HG03060 (cell line): Measurements from ENCODE around the gene LRRC23.

Source experiments
- ATAC-seq: cut with Tn5 transposase; IDR thresholded peaks from one replicate; pipeline ENCODE4 v1.9.1; 2021; ENCODE audit warnings: low read depth, moderate number of reproducible peaks; ENCODE audit not compliant: unreplicated experiment

The LRRC23 gene

DNA sequence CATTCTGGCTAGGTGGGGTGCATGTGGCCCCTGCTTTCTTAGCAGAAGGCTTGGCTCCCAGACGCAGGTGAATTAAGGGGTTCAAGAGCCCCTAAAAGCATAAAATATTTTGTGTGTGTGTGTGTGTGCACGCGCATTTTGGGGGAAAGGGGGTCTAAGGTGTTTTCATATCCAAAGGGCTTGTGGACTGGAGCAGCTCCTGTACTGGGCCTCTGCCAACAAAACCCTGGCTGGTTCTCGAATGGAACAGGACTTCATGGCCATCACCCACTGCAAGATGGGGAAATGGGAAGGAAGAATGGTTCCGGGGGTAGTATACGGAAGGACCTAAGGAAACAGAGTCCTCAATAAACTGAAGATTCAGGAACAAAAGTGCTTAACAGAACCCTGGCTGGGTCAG, 19.2 kb downstream of the LRRC23 start:
- ATAC-seq: no peak

DNA sequence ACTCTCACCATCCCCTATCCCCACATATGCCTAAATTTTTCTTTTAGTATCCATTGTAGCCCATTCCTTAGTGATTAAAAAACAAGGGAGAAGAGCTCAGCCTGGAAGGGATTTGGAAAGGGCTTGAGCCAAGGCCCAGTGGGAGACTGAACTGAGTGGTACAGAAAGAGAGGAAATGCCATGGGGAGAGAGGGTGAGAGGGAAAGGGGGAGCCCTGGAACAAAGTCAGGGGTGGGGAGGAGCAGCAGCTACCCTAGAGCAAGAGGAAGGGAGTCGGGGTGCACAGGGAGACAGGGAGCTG, 20.6 kb downstream of the LRRC23 start:
- no peak for ATAC-seq

DNA sequence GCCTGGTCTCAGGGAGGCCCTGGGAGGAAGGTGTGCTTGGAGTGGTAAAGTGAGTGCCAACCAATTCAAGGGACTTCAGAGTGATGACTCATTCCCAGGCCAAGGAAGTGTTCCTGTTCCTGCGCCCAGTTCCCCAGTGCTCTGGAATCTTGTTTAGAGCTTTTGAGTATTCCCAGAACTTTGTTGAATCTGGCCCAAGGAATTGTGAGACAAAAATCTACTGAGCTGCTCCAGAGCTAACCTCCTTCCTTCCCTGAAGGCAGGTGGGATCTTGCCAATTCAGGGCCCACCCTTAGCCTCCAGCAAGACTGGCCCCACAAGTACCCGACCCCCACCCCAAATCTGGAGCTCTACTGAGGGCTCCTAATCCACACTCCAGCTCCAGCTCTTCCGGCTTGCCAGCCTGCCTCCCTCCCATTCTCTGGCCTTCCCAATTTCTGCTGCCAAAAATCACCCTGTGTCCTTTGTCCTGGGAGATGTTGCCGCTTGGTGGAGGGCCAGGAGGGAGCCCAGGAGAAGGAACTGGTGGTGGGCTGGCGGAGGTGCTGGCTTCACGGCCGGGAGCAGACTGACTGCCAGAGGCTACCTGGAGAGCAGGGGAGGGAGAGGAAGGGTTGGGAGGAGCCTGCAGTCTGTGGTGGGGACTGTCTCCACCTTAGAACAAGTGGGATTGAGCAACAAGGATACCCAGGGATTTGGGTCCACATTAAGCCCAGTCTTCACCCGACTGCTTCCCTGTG, 21.1 kb downstream of the LRRC23 start:
- no peak for ATAC-seq

DNA sequence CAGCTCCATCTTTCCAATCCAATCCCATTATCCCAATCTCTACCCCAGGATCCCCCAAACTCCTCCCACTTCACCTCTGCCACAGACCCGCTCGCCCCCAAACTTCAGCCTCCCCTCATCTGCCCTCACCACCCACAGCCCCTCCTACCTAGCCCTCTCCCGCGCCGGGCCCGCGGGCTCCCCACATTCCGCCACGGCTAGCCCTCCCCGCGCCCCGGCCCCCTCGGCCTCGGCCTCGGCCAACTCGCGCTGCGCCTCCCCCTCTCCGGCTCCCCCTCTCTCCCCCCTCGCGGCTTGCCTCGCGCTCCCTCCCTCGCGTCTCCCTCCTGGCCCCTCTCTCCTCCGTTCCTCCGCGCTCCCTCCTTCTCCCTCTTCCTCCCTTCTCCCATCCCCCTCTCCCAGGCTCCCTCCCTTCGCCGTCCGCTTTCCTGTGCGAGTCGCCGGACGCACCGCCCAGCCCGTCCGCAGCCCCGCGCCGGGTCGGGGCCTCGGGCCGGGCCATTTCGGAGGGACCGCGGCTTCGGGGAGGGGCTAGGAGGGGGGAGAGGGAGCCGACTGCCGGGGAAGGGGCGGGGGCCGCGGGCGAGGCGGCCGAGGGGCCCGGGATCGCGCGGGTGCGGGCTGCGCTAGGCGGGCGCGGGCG, 22.9 kb downstream of the LRRC23 start, which contains the start of gene ATN1:
Gene ATN1 (plus strand): TSS at position 581 of the 643 bp plus-strand sequence. CDS start 6,043 bp downstream, outside the sequence.
- ATAC-seq: no peak

DNA sequence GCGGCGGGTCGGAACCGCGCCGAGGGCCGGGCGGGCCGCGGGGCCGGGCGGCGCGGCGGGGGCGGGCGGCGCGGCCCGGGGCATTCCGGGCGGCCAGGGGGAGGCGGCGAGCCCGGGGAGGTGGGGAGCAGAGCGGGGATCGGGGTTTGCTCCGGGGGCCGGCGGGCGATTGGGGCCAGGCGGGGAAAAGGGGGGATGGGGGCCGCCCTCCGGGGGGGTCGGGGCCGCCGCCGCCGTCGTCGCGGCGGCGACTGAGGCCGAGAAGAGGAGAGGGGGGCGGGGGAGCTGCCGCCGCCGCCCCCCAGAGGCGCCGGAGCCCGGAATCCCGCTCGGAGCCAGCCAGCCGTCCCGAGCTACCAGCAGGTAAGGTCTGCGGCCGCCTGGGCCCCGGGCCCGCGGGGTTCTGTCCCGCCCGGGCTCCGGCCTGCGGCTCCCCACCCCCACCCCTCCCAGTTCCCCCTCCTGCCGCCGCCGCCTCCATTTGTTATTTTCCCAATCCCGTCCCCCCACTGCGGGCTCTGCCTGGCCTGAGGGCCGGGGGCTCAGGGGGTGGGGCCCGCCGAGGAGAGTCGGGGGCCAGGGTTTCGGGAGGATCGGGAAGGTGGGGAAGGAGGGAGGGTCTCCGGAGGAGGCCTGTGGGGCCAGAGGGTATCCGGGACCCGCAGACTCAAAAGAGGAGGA, 23.5 kb downstream of the LRRC23 start:
- ATAC-seq: no peak

DNA sequence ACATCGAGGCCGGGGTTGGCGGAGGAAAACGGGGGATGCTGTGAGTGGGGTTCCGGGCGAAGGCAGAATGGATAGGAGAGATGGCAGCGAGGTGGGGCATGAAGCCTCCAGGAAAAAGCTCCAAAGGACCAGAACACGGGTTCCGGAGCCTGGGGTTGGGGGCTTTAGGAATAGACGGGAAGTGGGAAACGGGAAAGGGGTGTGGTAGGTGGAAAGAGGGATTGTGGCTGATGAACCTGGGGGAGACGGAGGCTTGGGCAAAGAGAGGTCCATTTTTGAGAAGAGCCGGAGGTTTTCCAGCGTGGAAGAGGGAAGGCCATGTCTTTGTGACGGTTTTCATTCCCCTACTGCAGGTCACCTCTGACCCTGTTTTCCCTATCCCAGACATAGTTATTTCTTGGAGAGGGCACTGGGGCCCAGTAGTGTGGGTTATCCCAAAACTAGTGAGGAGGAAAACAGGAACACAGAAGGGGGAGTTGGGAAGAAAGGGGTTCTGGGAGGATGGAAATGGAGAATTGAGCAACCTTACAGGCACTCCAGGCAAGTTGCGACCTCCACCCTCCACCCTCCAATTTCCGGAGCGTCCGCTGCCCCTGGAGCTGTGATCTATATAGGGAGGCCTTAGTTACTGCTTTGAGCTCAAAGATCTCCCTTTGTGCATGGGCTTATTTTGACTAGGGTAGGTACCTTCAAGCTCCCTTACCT, 24.2 kb downstream of the LRRC23 start:
- ATAC-seq: no peak

DNA sequence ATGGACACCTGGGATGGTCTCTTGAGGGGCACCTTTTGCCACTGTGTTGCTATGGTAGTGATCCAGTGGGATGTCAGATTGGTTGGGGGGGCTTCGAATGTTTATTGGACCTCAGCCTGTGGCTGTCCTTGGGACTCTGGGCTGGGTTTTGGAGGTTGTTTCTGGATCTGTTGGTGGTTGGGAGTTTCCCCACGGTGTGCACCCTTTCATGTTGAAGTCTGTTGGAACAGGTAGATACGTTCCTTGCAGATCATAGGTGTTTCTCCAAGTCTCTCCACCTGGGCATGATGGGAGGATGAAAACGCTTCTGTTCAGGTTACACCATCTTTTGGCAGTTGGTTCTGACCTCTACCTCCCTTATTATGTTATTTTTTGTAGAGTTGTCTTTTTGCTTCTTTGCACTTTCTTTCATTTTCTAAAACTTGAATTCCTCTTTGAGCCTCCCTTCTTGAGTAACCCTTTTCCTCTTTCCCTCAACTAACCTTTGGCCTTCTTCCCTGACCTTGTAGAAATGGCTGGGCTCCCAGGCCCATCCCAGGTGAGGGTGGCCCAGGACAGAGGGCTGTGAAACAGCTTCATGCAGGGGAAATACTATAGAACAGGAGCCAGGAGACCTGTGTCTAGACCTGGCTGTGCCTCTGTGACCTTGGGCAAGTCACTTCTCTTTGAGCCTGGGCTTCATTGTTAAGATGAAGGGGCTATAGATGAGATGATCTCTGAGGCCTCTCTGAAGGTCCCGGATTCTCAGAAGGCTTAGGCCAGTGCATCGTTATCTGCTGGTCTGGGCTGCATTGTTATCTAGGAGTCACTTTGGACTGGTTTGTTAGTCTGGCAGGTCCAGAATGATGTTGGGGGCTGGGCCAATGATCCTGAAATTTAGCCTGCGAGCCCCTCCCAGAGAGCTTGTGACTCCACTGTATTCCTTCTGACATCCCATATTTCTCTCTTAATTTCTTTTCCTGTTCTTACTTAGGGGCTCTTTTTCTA, 25.1 kb downstream of the LRRC23 start:
- no peak for ATAC-seq

DNA sequence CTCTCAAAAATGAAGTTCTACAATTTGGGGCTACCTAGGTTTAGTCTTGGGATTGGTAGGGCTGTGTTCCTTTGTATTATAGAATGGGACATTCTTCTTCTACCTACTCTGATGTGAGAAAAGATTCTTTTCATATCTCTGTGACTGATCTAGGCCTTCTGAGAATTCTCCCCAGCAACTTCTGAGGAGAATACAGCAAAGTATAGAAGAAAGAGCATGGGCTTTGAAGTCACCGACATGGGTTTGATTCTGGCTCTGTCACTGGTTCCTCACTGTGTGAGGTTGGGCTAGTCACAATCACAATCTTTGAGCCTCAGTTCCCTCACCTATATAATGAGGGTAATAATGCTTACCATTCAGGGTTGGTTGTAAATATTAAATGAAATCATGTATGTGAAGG, 28.1 kb downstream of the LRRC23 start:
- no peak for ATAC-seq

DNA sequence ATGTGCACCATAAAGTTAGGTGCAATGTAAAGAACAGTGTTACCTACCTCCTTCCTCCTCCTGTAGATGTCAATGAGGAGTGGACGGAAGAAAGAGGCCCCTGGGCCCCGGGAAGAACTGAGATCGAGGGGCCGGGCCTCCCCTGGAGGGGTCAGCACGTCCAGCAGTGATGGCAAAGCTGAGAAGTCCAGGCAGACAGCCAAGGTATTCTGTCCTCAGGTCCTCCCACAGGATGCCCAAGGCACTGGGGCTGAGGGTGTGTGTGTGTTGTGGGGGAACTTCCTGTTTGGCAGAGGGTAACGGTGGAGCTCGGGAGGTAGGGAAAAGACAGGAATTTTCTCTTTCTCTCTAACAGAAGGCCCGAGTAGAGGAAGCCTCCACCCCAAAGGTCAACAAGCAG, 29.5 kb downstream of the LRRC23 start:
- ATAC-seq: no peak

DNA sequence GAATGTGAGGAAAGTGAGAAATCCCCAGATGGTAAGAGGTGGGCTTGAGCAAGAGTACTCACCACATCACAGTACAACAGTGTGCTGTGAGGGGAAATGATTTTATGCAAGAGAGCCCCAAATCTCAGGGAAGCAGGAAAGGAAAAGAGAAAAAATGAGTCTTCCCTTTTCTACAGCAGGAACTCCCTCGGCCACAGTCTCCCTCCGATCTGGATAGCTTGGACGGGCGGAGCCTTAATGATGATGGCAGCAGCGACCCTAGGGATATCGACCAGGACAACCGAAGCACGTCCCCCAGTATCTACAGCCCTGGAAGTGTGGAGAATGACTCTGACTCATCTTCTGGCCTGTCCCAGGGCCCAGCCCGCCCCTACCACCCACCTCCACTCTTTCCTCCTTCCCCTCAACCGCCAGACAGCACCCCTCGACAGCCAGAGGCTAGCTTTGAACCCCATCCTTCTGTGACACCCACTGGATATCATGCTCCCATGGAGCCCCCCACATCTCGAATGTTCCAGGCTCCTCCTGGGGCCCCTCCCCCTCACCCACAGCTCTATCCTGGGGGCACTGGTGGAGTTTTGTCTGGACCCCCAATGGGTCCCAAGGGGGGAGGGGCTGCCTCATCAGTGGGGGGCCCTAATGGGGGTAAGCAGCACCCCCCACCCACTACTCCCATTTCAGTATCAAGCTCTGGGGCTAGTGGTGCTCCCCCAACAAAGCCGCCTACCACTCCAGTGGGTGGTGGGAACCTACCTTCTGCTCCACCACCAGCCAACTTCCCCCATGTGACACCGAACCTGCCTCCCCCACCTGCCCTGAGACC, 31.0 kb downstream of the LRRC23 start:
- no peak for ATAC-seq

DNA sequence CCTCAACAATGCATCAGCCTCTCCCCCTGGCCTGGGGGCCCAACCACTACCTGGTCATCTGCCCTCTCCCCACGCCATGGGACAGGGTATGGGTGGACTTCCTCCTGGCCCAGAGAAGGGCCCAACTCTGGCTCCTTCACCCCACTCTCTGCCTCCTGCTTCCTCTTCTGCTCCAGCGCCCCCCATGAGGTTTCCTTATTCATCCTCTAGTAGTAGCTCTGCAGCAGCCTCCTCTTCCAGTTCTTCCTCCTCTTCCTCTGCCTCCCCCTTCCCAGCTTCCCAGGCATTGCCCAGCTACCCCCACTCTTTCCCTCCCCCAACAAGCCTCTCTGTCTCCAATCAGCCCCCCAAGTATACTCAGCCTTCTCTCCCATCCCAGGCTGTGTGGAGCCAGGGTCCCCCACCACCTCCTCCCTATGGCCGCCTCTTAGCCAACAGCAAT, 31.6 kb downstream of the LRRC23 start:
- ATAC-seq: no peak

DNA sequence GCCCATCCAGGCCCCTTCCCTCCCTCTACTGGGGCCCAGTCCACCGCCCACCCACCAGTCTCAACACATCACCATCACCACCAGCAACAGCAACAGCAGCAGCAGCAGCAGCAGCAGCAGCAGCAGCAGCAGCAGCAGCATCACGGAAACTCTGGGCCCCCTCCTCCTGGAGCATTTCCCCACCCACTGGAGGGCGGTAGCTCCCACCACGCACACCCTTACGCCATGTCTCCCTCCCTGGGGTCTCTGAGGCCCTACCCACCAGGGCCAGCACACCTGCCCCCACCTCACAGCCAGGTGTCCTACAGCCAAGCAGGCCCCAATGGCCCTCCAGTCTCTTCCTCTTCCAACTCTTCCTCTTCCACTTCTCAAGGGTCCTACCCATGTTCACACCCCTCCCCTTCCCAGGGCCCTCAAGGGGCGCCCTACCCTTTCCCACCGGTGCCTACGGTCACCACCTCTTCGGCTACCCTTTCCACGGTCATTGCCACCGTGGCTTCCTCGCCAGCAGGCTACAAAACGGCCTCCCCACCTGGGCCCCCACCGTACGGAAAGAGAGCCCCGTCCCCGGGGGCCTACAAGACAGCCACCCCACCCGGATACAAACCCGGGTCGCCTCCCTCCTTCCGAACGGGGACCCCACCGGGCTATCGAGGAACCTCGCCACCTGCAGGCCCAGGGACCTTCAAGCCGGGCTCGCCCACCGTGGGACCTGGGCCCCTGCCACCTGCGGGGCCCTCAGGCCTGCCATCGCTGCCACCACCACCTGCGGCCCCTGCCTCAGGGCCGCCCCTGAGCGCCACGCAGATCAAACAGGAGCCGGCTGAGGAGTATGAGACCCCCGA, 32.2 kb downstream of the LRRC23 start:
- ATAC-seq: no peak

DNA sequence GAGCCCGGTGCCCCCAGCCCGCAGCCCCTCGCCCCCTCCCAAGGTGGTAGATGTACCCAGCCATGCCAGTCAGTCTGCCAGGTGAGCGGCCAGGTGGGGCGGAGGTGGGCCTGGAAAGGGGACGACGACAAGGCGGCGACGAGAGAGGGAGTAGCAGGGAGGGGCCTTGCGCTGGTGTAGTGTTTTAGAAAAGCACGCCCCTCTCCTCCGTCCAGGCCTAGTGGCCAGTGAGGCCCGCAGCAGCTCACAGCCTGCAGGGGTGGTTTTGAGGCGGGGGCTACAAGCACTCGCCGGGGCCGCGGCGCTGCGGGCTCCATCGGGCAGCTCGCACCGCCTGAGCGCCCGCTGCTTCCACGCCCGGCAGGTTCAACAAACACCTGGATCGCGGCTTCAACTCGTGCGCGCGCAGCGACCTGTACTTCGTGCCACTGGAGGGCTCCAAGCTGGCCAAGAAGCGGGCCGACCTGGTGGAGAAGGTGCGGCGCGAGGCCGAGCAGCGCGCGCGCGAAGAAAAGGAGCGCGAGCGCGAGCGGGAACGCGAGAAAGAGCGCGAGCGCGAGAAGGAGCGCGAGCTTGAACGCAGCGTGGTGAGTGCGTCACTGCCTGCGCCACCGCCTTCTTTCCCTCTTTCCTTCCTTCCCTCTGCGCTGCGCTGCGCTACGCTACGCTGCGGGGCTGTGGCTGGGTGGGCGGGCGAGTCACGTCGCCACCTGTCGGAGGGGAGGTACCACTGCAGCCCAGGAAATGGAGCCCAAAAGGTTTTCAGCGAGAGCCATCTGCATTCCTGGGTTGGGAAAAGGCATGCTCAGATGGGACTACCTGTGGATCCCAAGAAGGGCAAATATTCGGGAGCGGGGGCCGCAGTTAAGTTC, 33.1 kb downstream of the LRRC23 start:
- ATAC-seq: peak; percentile 84

DNA sequence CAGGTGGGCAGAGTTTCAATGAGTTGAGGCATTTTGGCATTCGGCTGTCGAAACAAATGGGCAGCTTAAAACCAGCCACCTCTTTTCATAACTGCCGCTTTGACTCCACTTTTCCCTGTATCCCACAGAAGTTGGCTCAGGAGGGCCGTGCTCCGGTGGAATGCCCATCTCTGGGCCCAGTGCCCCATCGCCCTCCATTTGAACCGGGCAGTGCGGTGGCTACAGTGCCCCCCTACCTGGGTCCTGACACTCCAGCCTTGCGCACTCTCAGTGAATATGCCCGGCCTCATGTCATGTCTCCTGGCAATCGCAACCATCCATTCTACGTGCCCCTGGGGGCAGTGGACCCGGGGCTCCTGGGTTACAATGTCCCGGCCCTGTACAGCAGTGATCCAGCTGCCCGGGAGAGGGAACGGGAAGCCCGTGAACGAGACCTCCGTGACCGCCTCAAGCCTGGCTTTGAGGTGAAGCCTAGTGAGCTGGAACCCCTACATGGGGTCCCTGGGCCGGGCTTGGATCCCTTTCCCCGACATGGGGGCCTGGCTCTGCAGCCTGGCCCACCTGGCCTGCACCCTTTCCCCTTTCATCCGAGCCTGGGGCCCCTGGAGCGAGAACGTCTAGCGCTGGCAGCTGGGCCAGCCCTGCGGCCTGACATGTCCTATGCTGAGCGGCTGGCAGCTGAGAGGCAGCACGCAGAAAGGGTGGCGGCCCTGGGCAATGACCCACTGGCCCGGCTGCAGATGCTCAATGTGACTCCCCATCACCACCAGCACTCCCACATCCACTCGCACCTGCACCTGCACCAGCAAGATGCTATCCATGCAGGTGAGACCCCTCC, 34.0 kb downstream of the LRRC23 start:
- ATAC-seq: no peak

DNA sequence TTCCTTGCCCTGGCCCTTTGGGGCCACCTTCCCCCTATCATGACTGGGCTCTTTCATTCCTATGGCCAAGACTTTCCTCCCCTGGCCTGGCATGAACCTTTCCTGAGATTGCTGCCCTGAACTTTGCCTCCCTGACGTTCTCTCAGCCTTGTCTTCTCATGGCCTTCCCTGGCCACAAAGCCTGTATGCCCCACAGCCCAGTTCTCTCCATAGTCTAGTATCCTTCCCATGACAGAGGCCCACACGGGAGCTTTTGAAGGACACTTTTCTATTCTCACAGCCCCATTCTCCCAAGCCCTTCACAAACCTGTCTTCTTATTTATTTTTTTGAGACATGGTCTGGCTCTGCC, 34.5 kb downstream of the LRRC23 start:
- ATAC-seq: no peak

DNA sequence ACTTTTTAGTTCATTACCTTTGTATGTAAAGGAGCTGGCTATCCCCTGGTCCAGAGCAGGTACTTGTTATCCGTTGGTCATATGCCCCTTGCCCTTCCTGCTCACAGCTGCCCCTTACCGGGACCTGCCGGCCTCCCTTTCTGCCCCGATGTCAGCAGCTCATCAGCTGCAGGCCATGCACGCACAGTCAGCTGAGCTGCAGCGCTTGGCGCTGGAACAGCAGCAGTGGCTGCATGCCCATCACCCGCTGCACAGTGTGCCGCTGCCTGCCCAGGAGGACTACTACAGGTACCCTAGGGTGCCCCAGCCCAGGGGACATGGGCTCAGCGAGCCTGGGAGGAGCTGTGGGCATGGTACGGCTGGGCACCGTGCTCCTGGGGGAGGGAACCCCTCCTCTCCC, 36.6 kb downstream of the LRRC23 start:
- ATAC-seq: no peak

DNA sequence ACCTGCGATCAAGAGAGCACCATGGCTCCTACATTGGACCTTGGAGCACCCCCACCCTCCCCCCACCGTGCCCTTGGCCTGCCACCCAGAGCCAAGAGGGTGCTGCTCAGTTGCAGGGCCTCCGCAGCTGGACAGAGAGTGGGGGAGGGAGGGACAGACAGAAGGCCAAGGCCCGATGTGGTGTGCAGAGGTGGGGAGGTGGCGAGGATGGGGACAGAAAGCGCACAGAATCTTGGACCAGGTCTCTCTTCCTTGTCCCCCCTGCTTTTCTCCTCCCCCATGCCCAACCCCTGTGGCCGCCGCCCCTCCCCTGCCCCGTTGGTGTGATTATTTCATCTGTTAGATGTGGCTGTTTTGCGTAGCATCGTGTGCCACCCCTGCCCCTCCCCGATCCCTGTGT, 37.2 kb downstream of the LRRC23 start:
- ATAC-seq: no peak
